H1 (cell line): ENCODE measurements around the gene BCAR3.

Experiments
- ATF2 ChIP-seq: IDR thresholded peaks from 2 replicates; pipeline ENCODE4 v1.6.1; 2012; ENCODE audit warnings: low read length, inconsistent platforms
- ATF3 ChIP-seq: IDR thresholded peaks from 2 replicates; pipeline ENCODE4 v1.6.1; 2011; ENCODE audit warnings: low read depth, mild to moderate bottlenecking, low read length; ENCODE audit not compliant: insufficient read depth
- BRCA1 ChIP-seq: IDR thresholded peaks from 2 replicates; pipeline ENCODE4 v1.6.1; 2012; ENCODE audit warnings: low read depth, low read length, improper control_type of control experiment
- CEBPB ChIP-seq: IDR thresholded peaks from 2 replicates; pipeline ENCODE4 v1.6.1; 2012; ENCODE audit warnings: low read depth, low read length
- CTCF ChIP-seq, 3 experiments: IDR thresholded peaks; 1 replicate in 2 of 3; 2 replicates in 1 of 3; pipeline versions ENCODE4 v1.5.1 to v1.6.1; 2011; ENCODE audit warnings: low read length in 3 of 3, mild to moderate bottlenecking in 3 of 3, inconsistent platforms in 2 of 3, low read depth in 1 of 3, moderate library complexity in 1 of 3; ENCODE audit not compliant: insufficient read depth in 1 of 3; ENCODE audit errors: control extremely low read depth in 1 of 3
- EP300 ChIP-seq, 2 experiments: IDR thresholded peaks; 1 replicate in 1 of 2; 2 replicates in 1 of 2; pipeline ENCODE4 v1.6.1; 2011 to 2012; ENCODE audit warnings: low read depth in 2 of 2, low read length in 2 of 2, mild to moderate bottlenecking in 2 of 2, borderline replicate concordance in 1 of 2, inconsistent platforms in 1 of 2, moderate library complexity in 1 of 2
- GABPA ChIP-seq: IDR thresholded peaks from 2 replicates; pipeline ENCODE4 v1.6.1; 2011; ENCODE audit warnings: mild to moderate bottlenecking, low read length, moderate library complexity, borderline replicate concordance; ENCODE audit not compliant: insufficient read depth
- HDAC2 ChIP-seq, 2 experiments: fragments of 300-600 bp in 1 of 2; sonication (generic) in 1 of 2; IDR thresholded peaks; 2 replicates each; pipeline ENCODE4 v1.6.1; 2011 to 2012; ENCODE audit warnings: low read depth in 2 of 2, low read length in 2 of 2, mild to moderate bottlenecking in 2 of 2, moderate library complexity in 2 of 2, borderline replicate concordance in 1 of 2, inconsistent platforms in 1 of 2
- POLR2A ChIP-seq, 2 experiments: IDR thresholded peaks; 1 replicate in 1 of 2; 2 replicates in 1 of 2; pipeline ENCODE4 v1.6.1; 2011; ENCODE audit warnings: low read depth in 2 of 2, low read length in 2 of 2, mild to moderate bottlenecking in 2 of 2; ENCODE audit errors: control extremely low read depth in 1 of 2
- RBBP5 ChIP-seq: IDR thresholded peaks from 2 replicates; pipeline ENCODE4 v1.7.1; 2012; ENCODE audit warnings: low read depth, mild to moderate bottlenecking, inconsistent platforms, low read length, moderate library complexity, borderline replicate concordance
- TBP ChIP-seq: IDR thresholded peaks from 2 replicates; pipeline ENCODE4 v1.6.1; 2011; ENCODE audit warnings: low read depth, low read length, improper control_type of control experiment
- YY1 ChIP-seq: IDR thresholded peaks from 2 replicates; pipeline ENCODE4 v1.6.1; 2011; ENCODE audit warnings: low read depth, mild to moderate bottlenecking, low read length
- ZNF274 ChIP-seq: IDR thresholded peaks from 2 replicates; pipeline ENCODE4 v1.7.0; 2012; ENCODE audit warnings: low read length, borderline replicate concordance; ENCODE audit errors: extremely low read depth

GRCh38 chr1:93556291-93556690 lies 125.3 kb downstream of the BCAR3 start:
- TF ChIP-seq EP300 (IDR thresholded peaks at IDR 0.05; ENCODE audit: borderline replicate concordance in 1 of 2, low read depth in 2 of 2, low read length in 2 of 2) (no peak), GABPA (no peak), HDAC2 (IDR thresholded peaks at IDR 0.05; ENCODE audit: borderline replicate concordance in 1 of 2, low read depth in 2 of 2, low read length in 2 of 2) (no peak), ATF3 (no peak), RBBP5 (no peak), CTCF (IDR thresholded peaks at IDR 0.05; ENCODE audit: control extremely low read depth in 1 of 3, insufficient read depth in 1 of 3, low read depth in 1 of 3, low read length in 3 of 3) (no peak), POLR2A (IDR thresholded peaks at IDR 0.05; ENCODE audit: control extremely low read depth in 1 of 2, low read depth in 2 of 2, low read length in 2 of 2) (0 out of 3 replicates have a peak, but pooled peaks of 1 of the 2 experiments have one; percentile 17), TBP (no peak), YY1 (no peak), CEBPB (no peak), ZNF274 (no peak), ATF2 (no peak), BRCA1 (no peak)
